ENCODE results near the gene EMP2. TPM values are rescaled to one million over a fixed set of nuclear protein-coding genes. Genes with fewer than 3 reads are reported as not detected.
A peak's percentile ranks its signal among the peaks of the same experiment; 100 is the strongest.
"Not testable (repeated sequence)": the region's sequence is repeated elsewhere in the genome, so short reads cannot be mapped to it uniquely, and the experiment has no call there.

The EMP2 gene
- polyA plus RNA-seq, 1 donor = 17.0 TPM

GRCh38 chr16:10511829-10512228 is 68.6 kb downstream of the EMP2 start:
- no peaks in the 10 kb centered on the region for H3K36me3 ChIP-seq (ENCODE audit: control insufficient read depth, insufficient read depth, low read length)
- DNase-seq = no peak
- no CpG with 5 or more reads among the region's 1 CpG for WGBS (ENCODE audit: insufficient coverage, low lambda C conversion rate)
- no peaks in the 10 kb centered on the region for H3K4me1 ChIP-seq (ENCODE audit: control insufficient read depth, insufficient read depth, low read length)
- H3K27me3 ChIP-seq (ENCODE audit: control insufficient read depth, insufficient read depth, low read length) = no peaks in the 10 kb centered on the region
- no peaks in the 10 kb centered on the region for H3K9me3 ChIP-seq (ENCODE audit: control insufficient read depth, low read depth, low read length)
- no peak overlapping the region for H3K27ac ChIP-seq (ENCODE audit: low read length)
- no peak overlapping the region for H3K4me3 ChIP-seq (ENCODE audit: low read length)

- Histone ChIP-seq H3K4me3 (ENCODE audit: low read length) (no peak overlapping the region), H3K9me3 (ENCODE audit: control insufficient read depth, low read depth, low read length) (no peaks in the 10 kb centered on the region), H3K27me3 (ENCODE audit: control insufficient read depth, insufficient read depth, low read length) (no peaks in the 10 kb centered on the region), H3K4me1 (ENCODE audit: control insufficient read depth, insufficient read depth, low read length) (no peaks in the 10 kb centered on the region), H3K36me3 (ENCODE audit: control insufficient read depth, insufficient read depth, low read length) (no peaks in the 10 kb centered on the region), H3K27ac (ENCODE audit: low read length) (no peak overlapping the region)
- DNase-seq = no peak
- WGBS (ENCODE audit: insufficient coverage, low lambda C conversion rate) = no CpG with 5 or more reads among the region's 2 CpGs
Observed at GRCh38 chr16:10510279-10510678, 70.1 kb downstream of the EMP2 start.

GRCh38 chr16:10509534-10510025 is 70.8 kb downstream of the EMP2 start:
- Histone ChIP-seq H3K36me3 (ENCODE audit: control insufficient read depth, insufficient read depth, low read length) (no peaks in the 10 kb centered on the region), H3K27me3 (ENCODE audit: control insufficient read depth, insufficient read depth, low read length) (no peaks in the 10 kb centered on the region), H3K4me3 (ENCODE audit: low read length) (no peak overlapping the region), H3K4me1 (ENCODE audit: control insufficient read depth, insufficient read depth, low read length) (no peaks in the 10 kb centered on the region), H3K9me3 (ENCODE audit: control insufficient read depth, low read depth, low read length) (no peaks in the 10 kb centered on the region), H3K27ac (ENCODE audit: low read length) (no peak overlapping the region)
- WGBS (ENCODE audit: insufficient coverage, low lambda C conversion rate) = no CpG with 5 or more reads among the region's 6 CpGs
- DNase-seq = peak; percentile 67 to 74

GRCh38 chr16:10505286-10505685 is 75.1 kb downstream of the EMP2 start:
- no CpG with 5 or more reads among the region's 3 CpGs for WGBS (ENCODE audit: insufficient coverage, low lambda C conversion rate)
- not testable (repeated sequence) for H3K36me3 ChIP-seq (ENCODE audit: control insufficient read depth, insufficient read depth, low read length); H3K27me3 ChIP-seq (ENCODE audit: control insufficient read depth, insufficient read depth, low read length); H3K4me1 ChIP-seq (ENCODE audit: control insufficient read depth, insufficient read depth, low read length); H3K27ac ChIP-seq (ENCODE audit: low read length); DNase-seq; H3K4me3 ChIP-seq (ENCODE audit: low read length); H3K9me3 ChIP-seq (ENCODE audit: control insufficient read depth, low read depth, low read length)

GRCh38 chr16:10504404-10504885 is 76.0 kb downstream of the EMP2 start:
- no peak overlapping the region for H3K4me3 ChIP-seq (ENCODE audit: low read length)
- WGBS (ENCODE audit: insufficient coverage, low lambda C conversion rate) = no CpG with 5 or more reads among the region's 2 CpGs
- H3K27me3 ChIP-seq (ENCODE audit: control insufficient read depth, insufficient read depth, low read length) = no peaks in the 10 kb centered on the region
- H3K9me3 ChIP-seq (ENCODE audit: control insufficient read depth, low read depth, low read length) = no peaks in the 10 kb centered on the region
- no peak overlapping the region for H3K27ac ChIP-seq (ENCODE audit: low read length)
- peak in 1 of 2 donors; percentile 42 for DNase-seq
- no peaks in the 10 kb centered on the region for H3K4me1 ChIP-seq (ENCODE audit: control insufficient read depth, insufficient read depth, low read length)
- H3K36me3 ChIP-seq (ENCODE audit: control insufficient read depth, insufficient read depth, low read length) = no peaks in the 10 kb centered on the region

- 100% methylated on average over 1 of the region's 6 CpGs for WGBS (ENCODE audit: insufficient coverage, low lambda C conversion rate)
- no peaks in the 10 kb centered on the region for H3K9me3 ChIP-seq (ENCODE audit: control insufficient read depth, low read depth, low read length)
- H3K27me3 ChIP-seq (ENCODE audit: control insufficient read depth, insufficient read depth, low read length) = no peaks in the 10 kb centered on the region
- no peaks in the 10 kb centered on the region for H3K4me1 ChIP-seq (ENCODE audit: control insufficient read depth, insufficient read depth, low read length)
- H3K36me3 ChIP-seq (ENCODE audit: control insufficient read depth, insufficient read depth, low read length) = no peaks in the 10 kb centered on the region
- H3K4me3 ChIP-seq (ENCODE audit: low read length) = no peak overlapping the region
- DNase-seq = no peak
- no peak overlapping the region for H3K27ac ChIP-seq (ENCODE audit: low read length)
Observed at GRCh38 chr16:10502776-10503175, 77.6 kb downstream of the EMP2 start.

GRCh38 chr16:10501016-10501607 is 79.3 kb downstream of the EMP2 start:
- H3K9me3 ChIP-seq (ENCODE audit: control insufficient read depth, low read depth, low read length) = no peaks in the 10 kb centered on the region
- DNase-seq = no peak
- H3K36me3 ChIP-seq (ENCODE audit: control insufficient read depth, insufficient read depth, low read length) = no peaks in the 10 kb centered on the region
- no peak overlapping the region for H3K27ac ChIP-seq (ENCODE audit: low read length)
- no peak overlapping the region for H3K4me3 ChIP-seq (ENCODE audit: low read length)
- WGBS (ENCODE audit: insufficient coverage, low lambda C conversion rate) = no CpG with 5 or more reads among the region's 2 CpGs
- H3K27me3 ChIP-seq (ENCODE audit: control insufficient read depth, insufficient read depth, low read length) = no peaks in the 10 kb centered on the region
- no peaks in the 10 kb centered on the region for H3K4me1 ChIP-seq (ENCODE audit: control insufficient read depth, insufficient read depth, low read length)

- Histone ChIP-seq H3K27ac (ENCODE audit: low read length) (no peak overlapping the region), H3K36me3 (ENCODE audit: control insufficient read depth, insufficient read depth, low read length) (no peaks in the 10 kb centered on the region), H3K4me1 (ENCODE audit: control insufficient read depth, insufficient read depth, low read length) (no peaks in the 10 kb centered on the region), H3K9me3 (ENCODE audit: control insufficient read depth, low read depth, low read length) (no peaks in the 10 kb centered on the region), H3K27me3 (ENCODE audit: control insufficient read depth, insufficient read depth, low read length) (no peaks in the 10 kb centered on the region), H3K4me3 (ENCODE audit: low read length) (no peak overlapping the region)
- DNase-seq = no peak
- no CpG with 5 or more reads among the region's 3 CpGs for WGBS (ENCODE audit: insufficient coverage, low lambda C conversion rate)
Observed at GRCh38 chr16:10500582-10500981, 79.8 kb downstream of the EMP2 start.

- 100% methylated on average over 3 of the region's 13 CpGs for WGBS (ENCODE audit: insufficient coverage, low lambda C conversion rate)
- H3K27me3 ChIP-seq (ENCODE audit: control insufficient read depth, insufficient read depth, low read length) = no peaks in the 10 kb centered on the region
Observed at GRCh38 chr16:10497132-10498101, 83.0 kb downstream of the EMP2 start.

GRCh38 chr16:10495031-10495345 is 85.4 kb downstream of the EMP2 start:
- no peak overlapping the region for H3K4me3 ChIP-seq (ENCODE audit: low read length)
- WGBS (ENCODE audit: insufficient coverage, low lambda C conversion rate) = no CpG with 5 or more reads among the region's 6 CpGs
- no peaks in the 10 kb centered on the region for H3K27me3 ChIP-seq (ENCODE audit: control insufficient read depth, insufficient read depth, low read length)
- DNase-seq = no peak
- peaks cover 2% of the 10 kb centered on the region for H3K9me3 ChIP-seq (ENCODE audit: control insufficient read depth, low read depth, low read length)
- H3K27ac ChIP-seq (ENCODE audit: low read length) = no peak overlapping the region
- no peaks in the 10 kb centered on the region for H3K4me1 ChIP-seq (ENCODE audit: control insufficient read depth, insufficient read depth, low read length)
- H3K36me3 ChIP-seq (ENCODE audit: control insufficient read depth, insufficient read depth, low read length) = no peaks in the 10 kb centered on the region

More at GRCh38 chr16:10497132-10498101, 83.0 kb downstream of the EMP2 start:
- Histone ChIP-seq H3K9me3 (ENCODE audit: control insufficient read depth, low read depth, low read length) (peaks cover 2% of the 10 kb centered on the region), H3K4me1 (ENCODE audit: control insufficient read depth, insufficient read depth, low read length) (no peaks in the 10 kb centered on the region), H3K4me3 (ENCODE audit: low read length) (no peak overlapping the region), H3K36me3 (ENCODE audit: control insufficient read depth, insufficient read depth, low read length) (no peaks in the 10 kb centered on the region), H3K27ac (ENCODE audit: low read length) (no peak overlapping the region)
- no peak for DNase-seq
